GM12878 (cell line): ENCODE results near the gene XPO6. TPM values are rescaled to one million over a fixed set of nuclear protein-coding genes. Genes with fewer than 3 reads are reported as not detected.

Source experiments
- BCLAF1 ChIP-seq: fragments of 450-650 bp; IDR thresholded peaks from 2 replicates; pipeline ENCODE4 v1.6.1; 2017; ENCODE audit warnings: antibody characterized with exemption, mild to moderate bottlenecking, moderate library complexity
- KDM1A ChIP-seq: fragments of 200-600 bp; sonication (generic); IDR thresholded peaks from 2 replicates; pipeline ENCODE4 v1.6.1; 2016; ENCODE audit warnings: borderline replicate concordance
- MYC ChIP-seq: IDR thresholded peaks from 2 replicates; pipeline ENCODE4 v1.6.1; 2011; ENCODE audit warnings: mild to moderate bottlenecking, low read length, moderate library complexity, inconsistent platforms; ENCODE audit not compliant: insufficient read depth, insufficient replicate concordance, insufficient read length, severe bottlenecking
- NFXL1 ChIP-seq: fragments of 450-650 bp; IDR thresholded peaks from 2 replicates; pipeline ENCODE4 v1.6.1; 2017; ENCODE audit warnings: antibody characterized with exemption, mild to moderate bottlenecking, borderline replicate concordance
- NR2C2 ChIP-seq: IDR thresholded peaks from 2 replicates; pipeline ENCODE4 v1.6.1; 2011; ENCODE audit warnings: borderline replicate concordance, low read depth; ENCODE audit not compliant: control insufficient read depth, insufficient read length
- PKNOX1 ChIP-seq: fragments of 450-650 bp; IDR thresholded peaks from 2 replicates; pipeline ENCODE4 v1.6.1; 2016; ENCODE audit warnings: mild to moderate bottlenecking
- REST ChIP-seq: IDR thresholded peaks from 2 replicates; pipeline ENCODE4 v1.6.1; 2012; ENCODE audit warnings: mild to moderate bottlenecking, low read depth, low read length
- ZBTB40 ChIP-seq: fragments of 450-650 bp; IDR thresholded peaks from 2 replicates; pipeline ENCODE4 v1.6.1; 2016; ENCODE audit warnings: mild to moderate bottlenecking, moderate library complexity, borderline replicate concordance
- polyA plus RNA-seq, 11 experiments: library from polyadenylated mRNA; depleted of rRNA in 4 of 11; unstranded in 6 of 11; stranded (reverse) in 5 of 11; fragments of >200 nt; fragmentation: Nextera tagmentation in 4 of 11; fragmentation: Illumina TruSeq in 1 of 11; extraction: Ambion mirVana in 4 of 11; extraction: Trizol in 1 of 11; gene quantifications; 1 replicate in 1 of 11; 2 replicates in 10 of 11; pipeline versions ENCODE4 v1.2.1 to v1.2.3, GENCODE V29; 2011 to 2016; ENCODE audit warnings: inconsistent platforms in 2 of 11, missing spikeins in 2 of 11, low read depth in 1 of 11
- total RNA-seq, 4 experiments: library from RNA; depleted of rRNA in 3 of 4; stranded (reverse); fragments of >200 nt in 3 of 4; fragmentation: Illumina TruSeq in 1 of 4; extraction: Trizol in 1 of 4; gene quantifications; 2 replicates each; pipeline versions ENCODE4 v1.2.1 to v1.2.3, GENCODE V29; 2013 to 2021

The XPO6 gene
- total and polyA plus RNA-seq, 10 of the 15 experiments (the other 5 are each of a cell fraction or from before 2014, with no cell fraction given): 9.9 to 246 (median 110) TPM

- no peak for TF ChIP-seq BCLAF1
- TF ChIP-seq NFXL1: no peak
- TF ChIP-seq PKNOX1: no peak
- TF ChIP-seq MYC: no peak
- no peak for TF ChIP-seq KDM1A
- no peak for TF ChIP-seq NR2C2
- TF ChIP-seq ZBTB40: no peak
- TF ChIP-seq REST: no peak
Measured at GRCh38 chr16:28204622-28205021, 7.1 kb downstream of the XPO6 start (continued).
